PC-9 (cell line): ENCODE results near the gene TRIM26. TPM values are rescaled to one million over a fixed set of nuclear protein-coding genes. Genes with fewer than 3 reads are reported as not detected.

Source experiments
- BruUV-seq: library from RNA; stranded (reverse); fragments of 400-500 nt; replicated peaks from 2 replicates; lab custom pipeline; 2021; lab: Mats Ljungman, UMichigan
- CTCF ChIA-PET: fragments of 300-600 bp; sonication (Branson Sonifier 250); formaldehyde crosslinking; loops from one replicate; lab custom pipeline; 2022; ENCODE audit warnings: antibody characterized with exemption; lab: Charles Lee
- POLR2A ChIA-PET: fragments of 300-600 bp; sonication (Branson Sonifier 250); formaldehyde crosslinking; loops from one replicate; lab custom pipeline; 2022; ENCODE audit warnings: antibody characterized with exemption; ENCODE audit not compliant: unreplicated experiment; lab: Charles Lee
- DNase-seq, 2 experiments: peaks; one replicate each; pipeline versions ENCODE4 v3.0.0 to v3.0.0-alpha.2; 2015 to 2022; ENCODE audit warnings: mixed read lengths in 1 of 2
- H2AFZ ChIP-seq: fragments of 200-600 bp; sonication (generic); 2 replicates; pipeline ENCODE4 v1.8.1; 2017; ENCODE audit warnings: antibody characterized with exemption
- H3F3A ChIP-seq: fragments of 200-600 bp; sonication (generic); 2 replicates; pipeline ENCODE4 v1.8.1; 2017; ENCODE audit warnings: antibody characterized with exemption, mild to moderate bottlenecking, low read depth; ENCODE audit not compliant: insufficient read depth
- H3K27ac ChIP-seq: fragments of 200-600 bp; sonication (generic); 2 replicates; pipeline ENCODE4 v1.6.1; 2016; ENCODE audit warnings: mixed run types
- H3K27me3 ChIP-seq: fragments of 200-600 bp; sonication (generic); 2 replicates; pipeline ENCODE4 v1.6.1; 2016; ENCODE audit warnings: low read depth, mixed run types; ENCODE audit not compliant: insufficient read depth
- H3K36me3 ChIP-seq: fragments of 200-600 bp; sonication (generic); 2 replicates; pipeline ENCODE4 v1.6.1; 2016; ENCODE audit warnings: low read depth, mixed run types
- H3K4me1 ChIP-seq: fragments of 200-600 bp; sonication (generic); replicated peaks from 2 replicates; pipeline ENCODE4 v1.6.1; 2016; ENCODE audit warnings: mixed run types; ENCODE audit not compliant: insufficient read depth
- H3K4me2 ChIP-seq: fragments of 200-600 bp; sonication (generic); 2 replicates; pipeline ENCODE4 v1.6.1; 2017; ENCODE audit warnings: mixed run types
- H3K4me3 ChIP-seq: fragments of 200-600 bp; sonication (generic); 2 replicates; pipeline ENCODE4 v1.6.1; 2016; ENCODE audit warnings: mixed run types
- H3K79me2 ChIP-seq: fragments of 200-600 bp; sonication (generic); 2 replicates; pipeline ENCODE4 v1.6.1; 2017; ENCODE audit warnings: low read depth, mixed run types
- H3K9me2 ChIP-seq: fragments of 200-600 bp; sonication (generic); 2 replicates; pipeline ENCODE4 v1.8.1; 2017; ENCODE audit warnings: mild to moderate bottlenecking; ENCODE audit not compliant: insufficient read depth
- H3K9me3 ChIP-seq: fragments of 200-600 bp; sonication (generic); 2 replicates; pipeline ENCODE4 v1.8.1; 2016; ENCODE audit warnings: low read depth; ENCODE audit not compliant: insufficient read depth
- H4K20me1 ChIP-seq: fragments of 200-600 bp; sonication (generic); 2 replicates; pipeline ENCODE4 v1.8.1; 2017; ENCODE audit not compliant: insufficient read depth
- EZH2 ChIP-seq: fragments of 200-600 bp; sonication (generic); IDR thresholded peaks from 2 replicates; pipeline ENCODE4 v1.8.0; 2017; ENCODE audit warnings: antibody characterized with exemption, low read depth
- intact Hi-C: fragments of 100-400 bp; cut with micrococcal nuclease; formaldehyde crosslinking; loops from one replicate; pipeline ENCODE4 v1.10.0; 2022; ENCODE audit not compliant: unreplicated experiment
- total RNA-seq: library from RNA; stranded (reverse); gene quantifications from 2 replicates; pipeline ENCODE4 v1.2.3, GENCODE V29; 2021
- TF ChIP-seq, protein P1 (sequence below): fragments of 200-600 bp; sonication (generic); conservative IDR thresholded peaks from 2 replicates; pipeline ENCODE4 v1.6.1; 2017; ENCODE audit warnings: mixed run types, antibody characterized with exemption, mild to moderate bottlenecking, moderate library complexity

The TRIM26 gene
- total RNA-seq, 1 experiment from 2014 or later: 53.9 TPM

DNA sequence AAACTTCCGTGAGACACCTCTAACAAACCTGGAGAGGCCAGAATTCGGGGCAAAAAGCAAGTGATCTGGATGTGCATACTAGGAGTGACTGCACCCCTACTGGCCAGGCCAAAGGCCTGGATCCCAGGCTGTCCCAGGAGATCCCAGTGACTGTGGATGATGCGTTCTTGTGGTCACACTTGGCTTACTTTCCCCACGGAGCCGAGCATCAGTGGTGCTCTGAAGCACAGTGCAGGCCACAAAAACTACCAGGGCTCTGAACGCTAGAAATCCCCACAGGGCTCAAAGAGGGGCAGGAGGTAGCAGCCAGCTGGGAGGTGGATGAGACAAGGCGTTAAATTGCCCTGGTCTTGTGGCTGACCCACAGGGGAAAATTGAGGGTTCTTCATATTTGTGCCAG lies 7.1 kb downstream of the TRIM26 start:
- Histone ChIP-seq H4K20me1 (peaks cover 51% of the 10 kb centered on the region), H3K27ac (no peak overlapping the region)

DNA sequence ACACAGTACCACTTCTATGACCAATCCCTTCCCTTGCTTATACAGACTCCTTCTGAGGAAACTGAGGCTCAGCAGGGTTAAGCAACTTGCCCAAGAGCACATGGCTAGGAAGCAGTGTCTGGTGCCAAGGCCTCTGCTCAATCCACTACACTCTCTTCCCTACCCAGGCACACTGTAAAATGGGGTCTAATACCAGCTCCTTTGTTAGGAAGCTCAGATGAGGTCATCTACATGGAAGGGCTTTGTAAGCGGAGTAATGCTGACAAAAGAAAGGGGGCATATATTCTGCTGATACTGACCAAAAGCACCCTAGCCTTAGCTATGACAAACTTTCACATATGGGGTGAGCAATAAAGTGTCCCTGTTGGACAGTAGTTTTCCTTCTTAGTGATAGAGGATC lies 9.1 kb downstream of the TRIM26 start:
- no peaks in the 10 kb centered on the region for H3K9me3 ChIP-seq
- no peak overlapping the region for H2AFZ ChIP-seq
- no peak overlapping the region for H3K27ac ChIP-seq
- no peak for TF ChIP-seq EZH2
- TF ChIP-seq, protein P1, sequence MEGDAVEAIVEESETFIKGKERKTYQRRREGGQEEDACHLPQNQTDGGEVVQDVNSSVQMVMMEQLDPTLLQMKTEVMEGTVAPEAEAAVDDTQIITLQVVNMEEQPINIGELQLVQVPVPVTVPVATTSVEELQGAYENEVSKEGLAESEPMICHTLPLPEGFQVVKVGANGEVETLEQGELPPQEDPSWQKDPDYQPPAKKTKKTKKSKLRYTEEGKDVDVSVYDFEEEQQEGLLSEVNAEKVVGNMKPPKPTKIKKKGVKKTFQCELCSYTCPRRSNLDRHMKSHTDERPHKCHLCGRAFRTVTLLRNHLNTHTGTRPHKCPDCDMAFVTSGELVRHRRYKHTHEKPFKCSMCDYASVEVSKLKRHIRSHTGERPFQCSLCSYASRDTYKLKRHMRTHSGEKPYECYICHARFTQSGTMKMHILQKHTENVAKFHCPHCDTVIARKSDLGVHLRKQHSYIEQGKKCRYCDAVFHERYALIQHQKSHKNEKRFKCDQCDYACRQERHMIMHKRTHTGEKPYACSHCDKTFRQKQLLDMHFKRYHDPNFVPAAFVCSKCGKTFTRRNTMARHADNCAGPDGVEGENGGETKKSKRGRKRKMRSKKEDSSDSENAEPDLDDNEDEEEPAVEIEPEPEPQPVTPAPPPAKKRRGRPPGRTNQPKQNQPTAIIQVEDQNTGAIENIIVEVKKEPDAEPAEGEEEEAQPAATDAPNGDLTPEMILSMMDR: no peak
- H3K4me1 ChIP-seq: peaks cover 22% of the 10 kb centered on the region
- H3K9me2 ChIP-seq: no peaks in the 10 kb centered on the region
- BruUV-seq: no TSS peak
- peaks cover 57% of the 10 kb centered on the region for H3K79me2 ChIP-seq
- POLR2A ChIA-PET: interaction anchor here (0.5 kb wide), 1 partner anchor 141 kb away, joined by 10 read pairs; no protein-coding TSS in a partner anchor
- CTCF ChIA-PET: no interaction called here
- H4K20me1 ChIP-seq: peaks cover 54% of the 10 kb centered on the region
- no peaks in the 10 kb centered on the region for H3K27me3 ChIP-seq
- H3F3A ChIP-seq: peaks cover 24% of the 10 kb centered on the region
- H3K4me2 ChIP-seq: no peak overlapping the region
- H3K36me3 ChIP-seq: peaks cover 14% of the 10 kb centered on the region; the same call in 1 of the 2 replicates
- DNase-seq: no peak
- intact Hi-C loops: no loop called here
- H3K4me3 ChIP-seq: no peak overlapping the region

More for the DNA sequence above, 7.1 kb downstream of the TRIM26 start:
- ChIA-PET CTCF (interaction anchor here (0.6 kb wide), 1 partner anchor 12 kb away, joined by 4 read pairs; no protein-coding TSS in a partner anchor), POLR2A (no interaction called here)
- Histone ChIP-seq H3K36me3 (0 out of 2 replicates have a peak, but pooled peaks cover 11% of the 10 kb centered on the region), H3K9me2 (no peaks in the 10 kb centered on the region), H3K4me2 (no peak overlapping the region), H3K79me2 (peaks cover 73% of the 10 kb centered on the region), H3F3A (peaks cover 24% of the 10 kb centered on the region), H3K9me3 (no peaks in the 10 kb centered on the region), H3K27me3 (no peaks in the 10 kb centered on the region), H2AFZ (no peak overlapping the region), H3K4me1 (peaks cover 30% of the 10 kb centered on the region), H3K4me3 (no peak overlapping the region)
- no TSS peak for BruUV-seq
- DNase-seq: no peak
- no peak for TF ChIP-seq EZH2
- TF ChIP-seq, protein P1: no peak
- intact Hi-C loops: no loop called here

DNA sequence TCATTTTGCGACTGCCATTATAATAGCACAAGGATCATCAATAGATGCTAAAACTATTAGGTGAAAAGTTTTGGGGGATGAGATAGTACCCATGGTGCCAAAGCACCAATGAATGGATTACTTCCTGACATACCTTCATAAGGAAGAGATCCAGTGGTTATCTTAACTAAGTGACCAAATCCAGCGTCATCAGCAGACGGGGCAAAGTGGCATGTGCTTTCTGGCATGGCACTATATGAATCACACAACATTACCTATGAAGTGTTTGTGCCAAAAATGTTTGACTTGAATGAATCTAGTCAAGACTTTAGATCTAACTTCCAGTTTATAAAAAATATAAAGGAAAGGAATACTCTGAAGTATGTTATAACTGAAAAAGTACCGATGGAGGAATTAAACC lies 10.8 kb downstream of the TRIM26 start:
- no peak for TF ChIP-seq EZH2
- POLR2A ChIA-PET: no interaction called here
- CTCF ChIA-PET: interaction anchor here (0.7 kb wide), 1 partner anchor 144 kb away, joined by 3 read pairs; no protein-coding TSS in a partner anchor
- H3K36me3 ChIP-seq: peaks cover 20% of the 10 kb centered on the region; the same call in 1 of the 2 replicates
- peaks cover 9% of the 10 kb centered on the region for H3K4me1 ChIP-seq
- peaks cover 12% of the 10 kb centered on the region; the same call in 1 of the 2 replicates for H3F3A ChIP-seq
- intact Hi-C loops: no loop called here
- H2AFZ ChIP-seq: no peak overlapping the region
- BruUV-seq: no TSS peak
- H3K9me2 ChIP-seq: no peaks in the 10 kb centered on the region
- H3K4me3 ChIP-seq: no peak overlapping the region
- H4K20me1 ChIP-seq: peaks cover 41% of the 10 kb centered on the region
- peaks cover 40% of the 10 kb centered on the region for H3K79me2 ChIP-seq
- H3K27me3 ChIP-seq: no peaks in the 10 kb centered on the region
- H3K27ac ChIP-seq: no peak overlapping the region
- H3K4me2 ChIP-seq: no peak overlapping the region
- DNase-seq: no peak
- H3K9me3 ChIP-seq: no peaks in the 10 kb centered on the region
